D721Med (cell line): ENCODE measurements around the gene RBM3.
"Not testable (repeated sequence)": the region's sequence is repeated elsewhere in the genome, so short reads cannot be mapped to it uniquely, and the experiment has no call there.

Experiments
- DNase-seq: peaks from one replicate; pipeline ENCODE4 v3.0.0; 2011; ENCODE audit warnings: low spot score; ENCODE audit not compliant: insufficient read length
- FAIRE-seq: peaks from 2 replicates; lab custom pipeline; 2011; peaks lifted over from hg19 to GRCh38; lab: Jason Lieb, UNC
- TF ChIP-seq, protein P1 (sequence below): IDR thresholded peaks from 2 replicates; pipeline ENCODE4 v1.5.1; 2012; ENCODE audit warnings: mild to moderate bottlenecking, control low read depth; ENCODE audit not compliant: insufficient read depth; ENCODE audit errors: missing control alignments

RBM3 gene

GRCh38 chrX:48539345-48540027 lies 34.8 kb upstream of the RBM3 start, which contains the start of gene TBC1D25:
TSS of gene TBC1D25 (plus strand) at chrX:48539714. CDS start at chrX:48539798, 84 bp downstream.
- peak; percentile 72 for DNase-seq
- TF ChIP-seq, protein P1, sequence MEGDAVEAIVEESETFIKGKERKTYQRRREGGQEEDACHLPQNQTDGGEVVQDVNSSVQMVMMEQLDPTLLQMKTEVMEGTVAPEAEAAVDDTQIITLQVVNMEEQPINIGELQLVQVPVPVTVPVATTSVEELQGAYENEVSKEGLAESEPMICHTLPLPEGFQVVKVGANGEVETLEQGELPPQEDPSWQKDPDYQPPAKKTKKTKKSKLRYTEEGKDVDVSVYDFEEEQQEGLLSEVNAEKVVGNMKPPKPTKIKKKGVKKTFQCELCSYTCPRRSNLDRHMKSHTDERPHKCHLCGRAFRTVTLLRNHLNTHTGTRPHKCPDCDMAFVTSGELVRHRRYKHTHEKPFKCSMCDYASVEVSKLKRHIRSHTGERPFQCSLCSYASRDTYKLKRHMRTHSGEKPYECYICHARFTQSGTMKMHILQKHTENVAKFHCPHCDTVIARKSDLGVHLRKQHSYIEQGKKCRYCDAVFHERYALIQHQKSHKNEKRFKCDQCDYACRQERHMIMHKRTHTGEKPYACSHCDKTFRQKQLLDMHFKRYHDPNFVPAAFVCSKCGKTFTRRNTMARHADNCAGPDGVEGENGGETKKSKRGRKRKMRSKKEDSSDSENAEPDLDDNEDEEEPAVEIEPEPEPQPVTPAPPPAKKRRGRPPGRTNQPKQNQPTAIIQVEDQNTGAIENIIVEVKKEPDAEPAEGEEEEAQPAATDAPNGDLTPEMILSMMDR, result peak; percentile 9
- FAIRE-seq, result no peak

- TF ChIP-seq, protein P1, result no peak
- FAIRE-seq, result no peak
- no peak for DNase-seq
These were observed 34.3 kb upstream of the RBM3 start for GRCh38 chrX:48540028-48540375.

GRCh38 chrX:48540480-48540879 lies 33.8 kb upstream of the RBM3 start:
- no peak for DNase-seq
- FAIRE-seq, result no peak
- TF ChIP-seq, protein P1, result no peak

GRCh38 chrX:48541140-48541814 lies 33.0 kb upstream of the RBM3 start:
- FAIRE-seq, result no peak
- TF ChIP-seq, protein P1, result no peak
- DNase-seq, result no peak

- TF ChIP-seq, protein P1, result no peak
- no peak for FAIRE-seq
- no peak for DNase-seq
These were observed 25.4 kb upstream of the RBM3 start for GRCh38 chrX:48548871-48549270.

DNA sequence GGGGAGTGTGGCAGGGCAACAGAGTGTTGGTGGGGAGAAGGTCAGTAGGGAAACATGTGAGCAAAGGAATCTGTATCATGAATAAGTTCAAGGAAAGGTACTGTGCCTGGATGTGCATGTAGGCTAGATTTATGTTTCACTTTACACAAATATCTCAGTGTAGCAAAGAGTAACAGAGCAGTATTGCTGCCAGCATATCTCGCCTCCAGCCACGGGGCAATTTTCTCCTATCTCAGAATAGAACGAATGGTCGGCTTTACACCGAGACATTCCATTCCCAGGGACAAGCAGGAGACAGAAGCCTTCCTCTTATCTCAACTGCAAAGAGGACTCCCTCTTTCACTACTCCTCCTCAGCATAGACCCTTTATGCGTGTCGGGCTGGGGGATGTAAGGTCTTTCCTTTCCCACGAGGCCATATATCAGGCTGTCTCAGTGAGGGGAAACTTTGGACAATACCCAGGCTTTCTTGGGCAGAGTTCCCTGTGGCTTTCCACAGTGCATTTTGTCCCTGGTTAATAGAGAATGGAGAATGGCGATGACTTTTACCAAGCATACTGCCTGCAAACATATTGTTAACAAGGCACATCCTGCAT lies 18.5 kb upstream of the RBM3 start:
- DNase-seq, FAIRE-seq: not testable (repeated sequence)

GRCh38 chrX:48558271-48558670 lies 16.0 kb upstream of the RBM3 start:
- FAIRE-seq (no peak), DNase-seq (no peak)
- TF ChIP-seq, protein P1, result no peak
